Activated naive CD4-positive, alpha-beta T cell treated with anti-CD3 and anti-CD28 coated beads, Interleukin-2, amount 50 U/mL, for 16 hours (primary cell): ENCODE results near the gene CAPS.
"Not testable (repeated sequence)": the region's sequence is repeated elsewhere in the genome, so short reads cannot be mapped to it uniquely, and the experiment has no call there.

ENCODE experiments used
- DNase-seq: peaks from one replicate; pipeline ENCODE4 v3.0.0-alpha.2; 2020

Gene CAPS

GRCh38 chr19:5958851-5959122 is 44.7 kb downstream of the CAPS start:
- DNase-seq = no peak

- no peak for DNase-seq
These were observed 45.4 kb downstream of the CAPS start for GRCh38 chr19:5959260-5960004.

- DNase-seq = no peak
These were observed 46.2 kb downstream of the CAPS start for GRCh38 chr19:5960005-5961001.

GRCh38 chr19:5961641-5961968 is 47.6 kb downstream of the CAPS start:
- DNase-seq = not testable (repeated sequence)

GRCh38 chr19:5961969-5962945 is 48.2 kb downstream of the CAPS start:
- peak; percentile 31 for DNase-seq

- not testable (repeated sequence) for DNase-seq
These were observed 49.2 kb downstream of the CAPS start for GRCh38 chr19:5963259-5963658.

- DNase-seq = no peak
These were observed 49.8 kb downstream of the CAPS start for GRCh38 chr19:5963855-5964254.

GRCh38 chr19:5964816-5965565 is 50.9 kb downstream of the CAPS start:
- no peak for DNase-seq
